Aorta (tissue), 5 donors: ENCODE results near the gene LIMCH1. TPM values are rescaled to one million over a fixed set of nuclear protein-coding genes. Genes with fewer than 3 reads are reported as not detected.
A peak's percentile ranks its signal among the peaks of the same experiment; 100 is the strongest.

ENCODE experiments used
- ATAC-seq: fragments of 200-7000 bp; cut with Tn5 transposase; one replicate; pipeline ENCODE4 v1.9.1; 2022; ENCODE audit warnings: moderate library complexity; ENCODE audit not compliant: low FRiP score
- DNase-seq, 2 donors: peaks; one replicate each; pipeline ENCODE4 v3.0.0-alpha.2; 2020
- H3K27ac ChIP-seq, 2 donors: one replicate each; pipeline ENCODE4 v1.5.1; 2013; ENCODE audit warnings: low read length in 2 of 2, mild to moderate bottlenecking in 2 of 2, moderate library complexity in 2 of 2, control low read depth in 1 of 2, inconsistent platforms in 1 of 2, low read depth in 1 of 2
- H3K27me3 ChIP-seq, 2 donors: one replicate each; pipeline ENCODE4 v1.6.1; 2013; ENCODE audit warnings: control low read depth in 1 of 2, low read length in 1 of 2, mild to moderate bottlenecking in 1 of 2, moderate library complexity in 1 of 2; ENCODE audit not compliant: insufficient read depth in 2 of 2, control insufficient read depth in 1 of 2
- H3K36me3 ChIP-seq, 2 donors: one replicate each; pipeline ENCODE4 v1.6.1; 2013; ENCODE audit warnings: control low read depth in 1 of 2, low read length in 1 of 2, mild to moderate bottlenecking in 1 of 2; ENCODE audit not compliant: insufficient read depth in 2 of 2, control insufficient read depth in 1 of 2
- H3K4me1 ChIP-seq, 2 donors: one replicate each; pipeline ENCODE4 v1.6.1; 2013; ENCODE audit warnings: low read length in 2 of 2, control low read depth in 1 of 2, mild to moderate bottlenecking in 1 of 2, moderate library complexity in 1 of 2; ENCODE audit not compliant: insufficient read depth in 2 of 2, control insufficient read depth in 1 of 2
- H3K4me3 ChIP-seq, 2 donors: one replicate each; pipeline ENCODE4 v1.5.1; 2013; ENCODE audit warnings: low read length in 2 of 2, control low read depth in 1 of 2, mild to moderate bottlenecking in 1 of 2
- H3K9me3 ChIP-seq: one replicate; pipeline ENCODE4 v1.6.1; 2013; ENCODE audit warnings: mild to moderate bottlenecking, low read length; ENCODE audit not compliant: control insufficient read depth
- whole genome bisulfite sequencing, 2 donors: extraction: QIAGEN DNeasy Blood & Tissue Kit; methylation state at CpG; one replicate each; pipeline ENCODE4 v1.1.7; 2013; 5-methylcytosine and 5-hydroxymethylcytosine counted together
- intact Hi-C, 2 donors: fragments of 100-400 bp; cut with DNase I; formaldehyde crosslinking; loops; one replicate each; pipeline versions ENCODE4 v1.14.2 to v1.15.0; 2022
- polyA plus RNA-seq, 2 donors: library from polyadenylated mRNA; stranded (reverse); fragments of 200-250 nt; gene quantifications; one replicate each; pipeline ENCODE4 v1.2.3, GENCODE V29; 2013
- total RNA-seq, 2 donors: library from RNA; stranded (reverse); fragmentation: NEBNext Ultra II Directional; extraction: Animal tissue kit (Norgen Biotek cat#: 25700); gene quantifications; one replicate each; pipeline ENCODE4 v1.2.1, GENCODE V29; 2021
- donor health status: healthy with polysubstance abuse.
- donor health status: Bipolar disorder and iron deficiency.
- donor health status: DM: no; HTN: no; CAD: no.
- donor health status: DM: no; HTN: no; CAD: no.
- donor health status: DM: yes; HTN: yes; CAD: no.

Gene LIMCH1
- total and polyA plus RNA-seq, 4 donors: 31.7 to 191 (median 109) TPM

DNA sequence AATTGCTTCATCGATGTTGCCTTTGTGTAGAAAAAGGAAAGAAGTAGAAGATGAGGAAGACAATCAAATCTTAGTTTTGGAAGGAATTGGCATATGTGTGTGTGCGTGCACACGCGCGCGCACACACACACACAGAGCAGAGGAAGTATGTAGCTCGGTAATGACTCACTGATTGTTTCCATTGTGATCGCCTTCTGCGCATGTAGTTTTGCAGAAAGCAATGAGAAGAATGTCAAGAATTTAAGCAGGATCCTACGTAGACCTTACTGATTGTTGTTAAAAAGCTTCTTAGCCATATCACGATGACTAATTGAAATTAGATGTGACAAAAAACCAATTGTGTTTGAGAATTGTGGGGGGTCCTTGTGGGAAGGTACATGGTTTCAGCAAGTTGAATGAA lies 12.8 kb upstream of the LIMCH1 start:
- Histone ChIP-seq H3K4me1 (no peaks in the 10 kb centered on the region), H3K27me3 (no peaks in the 10 kb centered on the region), H3K36me3 (peaks cover 0 to 3% of the 10 kb centered on the region in 2 donors), H3K4me3 (no peak overlapping the region), H3K9me3 (no peaks in the 10 kb centered on the region), H3K27ac (no peak overlapping the region)
- intact Hi-C loops: no loop called here
- no peak for DNase-seq
- WGBS, 2 donors: 68 to 76% methylated on average over 11 of the region's 11 CpGs
- ATAC-seq: no peak

DNA sequence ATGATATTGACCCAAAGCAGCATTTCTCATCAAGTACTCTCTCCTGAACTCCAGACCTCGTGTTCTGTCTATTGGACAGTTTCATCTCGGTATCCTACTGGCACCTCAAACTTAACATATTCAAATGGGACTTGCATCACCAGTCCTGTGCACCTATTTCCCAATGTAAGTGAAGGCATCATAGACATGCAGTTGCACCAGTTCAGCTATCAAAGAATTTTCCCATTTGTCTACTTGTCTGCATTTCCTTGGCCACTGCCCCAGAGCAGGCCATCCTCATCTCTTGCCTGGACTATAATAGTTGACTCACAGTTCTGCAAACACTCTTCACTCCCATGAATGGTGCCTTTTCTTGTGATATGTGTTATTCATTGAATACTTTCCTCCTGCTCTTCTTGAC lies 11.3 kb upstream of the LIMCH1 start:
- WGBS, 2 donors: 95% methylated on average over 2 of the region's 2 CpGs

DNA sequence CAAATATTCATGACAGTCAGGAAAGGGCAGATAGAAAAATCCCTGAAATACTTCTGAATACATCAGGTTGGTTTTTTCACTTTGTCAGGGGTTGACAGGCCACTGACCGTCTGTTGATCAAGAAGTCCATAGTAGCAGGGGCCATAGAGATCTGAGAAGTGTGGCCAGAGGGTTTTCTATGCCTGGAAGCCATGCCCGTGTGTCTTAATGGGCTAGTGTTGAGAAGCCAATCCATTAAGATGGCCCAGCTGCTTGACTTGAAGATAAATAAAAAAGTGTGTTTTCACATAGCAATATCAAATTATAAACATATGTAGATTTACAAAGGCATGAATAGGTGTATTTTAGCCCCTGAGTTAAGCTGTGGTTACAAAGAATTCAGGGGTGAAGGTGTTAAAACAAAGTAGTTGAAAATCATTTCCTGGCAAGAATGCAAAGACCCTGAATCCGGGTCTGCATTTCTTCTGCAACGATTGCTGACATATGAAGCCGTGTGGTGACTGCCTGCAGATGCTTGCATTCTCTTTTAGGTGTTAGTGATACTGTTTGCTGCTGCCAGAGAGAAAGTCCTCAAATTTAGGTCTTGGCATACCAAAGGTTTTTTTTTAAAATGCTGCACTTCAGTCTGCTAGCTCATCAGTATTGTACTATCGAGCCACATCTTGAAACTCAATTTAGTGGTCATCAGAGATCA lies 9.3 kb upstream of the LIMCH1 start:
- H3K4me1 ChIP-seq: no peaks in the 10 kb centered on the region
- H3K9me3 ChIP-seq: no peaks in the 10 kb centered on the region
- H3K36me3 ChIP-seq: peaks cover 0 to 3% of the 10 kb centered on the region in 2 donors
- intact Hi-C loops: no loop called here
- DNase-seq (no peak), ATAC-seq (no peak)
- 47 to 52% methylated on average over 6 of the region's 6 CpGs for WGBS, 2 donors
- no peak overlapping the region for H3K27ac ChIP-seq
- H3K4me3 ChIP-seq: no peak overlapping the region
- H3K27me3 ChIP-seq: no peaks in the 10 kb centered on the region

More for the DNA sequence above, 11.3 kb upstream of the LIMCH1 start:
- intact Hi-C loops: no loop called here
- no peak overlapping the region for H3K4me3 ChIP-seq
- no peaks in the 10 kb centered on the region for H3K27me3 ChIP-seq
- no peaks in the 10 kb centered on the region for H3K9me3 ChIP-seq
- no peak overlapping the region for H3K27ac ChIP-seq
- ATAC-seq (no peak), DNase-seq (no peak)
- no peaks in the 10 kb centered on the region for H3K4me1 ChIP-seq
- H3K36me3 ChIP-seq: peaks cover 0 to 3% of the 10 kb centered on the region in 2 donors

DNA sequence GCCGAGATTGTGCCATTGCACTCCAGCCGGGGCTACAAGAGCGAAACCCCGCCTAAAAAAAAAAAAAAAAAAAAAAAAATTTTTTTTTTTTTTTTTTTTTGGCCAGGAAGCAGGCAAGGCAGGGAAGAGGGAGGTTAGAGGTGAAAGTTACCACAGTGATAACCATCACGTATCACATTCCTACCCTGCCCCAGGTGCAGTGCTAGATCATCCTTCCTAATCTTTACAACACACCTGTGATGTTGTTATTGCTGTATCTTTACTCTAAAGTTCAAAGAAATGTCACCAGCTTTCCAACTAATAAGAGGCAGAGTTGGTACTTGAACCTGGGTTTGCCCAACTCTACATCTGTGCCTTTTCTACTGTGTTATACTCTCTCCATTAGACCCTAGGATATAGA lies 7.2 kb upstream of the LIMCH1 start:
- no peak for DNase-seq
- 92 to 95% methylated on average over 4 to 5 of the region's 5 CpGs for WGBS, 2 donors
- Histone ChIP-seq H3K27me3 (no peaks in the 10 kb centered on the region), H3K4me1 (peaks cover 2% of the 10 kb centered on the region in 2 donors), H3K9me3 (no peaks in the 10 kb centered on the region), H3K36me3 (peaks cover 0 to 2% of the 10 kb centered on the region in 2 donors), H3K27ac (no peak overlapping the region), H3K4me3 (no peak overlapping the region)
- intact Hi-C loops: no loop called here
- no peak for ATAC-seq

DNA sequence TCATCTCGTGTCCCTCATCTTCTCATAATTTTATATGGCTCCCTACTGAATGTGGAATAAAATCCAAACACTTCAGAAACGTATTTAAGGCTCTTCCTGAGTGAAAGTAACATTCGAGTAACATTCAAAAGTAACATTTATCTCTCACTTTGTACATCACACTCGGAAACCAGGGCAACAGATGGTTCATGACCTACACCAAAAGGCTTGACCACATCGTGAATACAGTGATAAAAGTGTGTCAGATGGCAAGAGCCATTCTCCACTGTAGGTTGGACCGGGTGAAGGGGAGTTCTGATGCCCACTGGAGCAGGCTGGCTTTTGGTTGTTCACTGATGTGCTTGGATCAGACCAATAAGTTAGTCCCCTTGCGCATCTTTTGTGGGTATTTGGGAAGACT lies 5.6 kb upstream of the LIMCH1 start:
- WGBS, 2 donors: 89 to 92% methylated on average over 7 of the region's 7 CpGs
- H3K4me3 ChIP-seq: no peak overlapping the region
- intact Hi-C loops: no loop called here
- no peaks in the 10 kb centered on the region for H3K36me3 ChIP-seq
- peaks cover 2 to 3% of the 10 kb centered on the region in 2 donors for H3K4me1 ChIP-seq
- DNase-seq (no peak), ATAC-seq (no peak)
- no peaks in the 10 kb centered on the region for H3K27me3 ChIP-seq
- H3K9me3 ChIP-seq: no peaks in the 10 kb centered on the region
- H3K27ac ChIP-seq: no peak overlapping the region

DNA sequence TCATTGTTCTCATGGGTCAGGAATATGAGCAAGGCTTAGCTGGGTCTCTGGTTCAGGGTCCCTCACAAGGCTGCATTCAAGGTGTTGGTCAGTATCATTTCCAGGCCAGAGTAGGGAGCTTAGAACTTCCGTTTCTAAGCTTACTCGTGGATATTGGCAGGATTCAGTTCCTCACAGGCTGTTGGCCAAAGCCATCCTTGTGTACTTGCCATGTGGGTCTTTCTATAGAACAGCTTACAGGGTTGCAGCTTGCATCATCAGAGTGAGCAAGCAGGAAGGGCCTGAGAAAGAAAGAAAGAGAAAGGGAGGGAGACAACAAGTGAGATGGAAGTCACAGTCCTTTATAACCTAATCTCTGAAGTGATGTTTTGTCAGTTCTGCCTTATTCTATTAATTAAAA lies 5.1 kb upstream of the LIMCH1 start:
- H3K4me3 ChIP-seq: no peak overlapping the region
- no peaks in the 10 kb centered on the region for H3K9me3 ChIP-seq
- ATAC-seq (no peak), DNase-seq (no peak)
- H3K27ac ChIP-seq: no peak overlapping the region
- H3K27me3 ChIP-seq: no peaks in the 10 kb centered on the region
- peaks cover 2 to 5% of the 10 kb centered on the region in 2 donors for H3K4me1 ChIP-seq
- 3 to 5% methylated on average over 2 of the region's 2 CpGs for WGBS, 2 donors
- no peaks in the 10 kb centered on the region for H3K36me3 ChIP-seq
- intact Hi-C loops: no loop called here

DNA sequence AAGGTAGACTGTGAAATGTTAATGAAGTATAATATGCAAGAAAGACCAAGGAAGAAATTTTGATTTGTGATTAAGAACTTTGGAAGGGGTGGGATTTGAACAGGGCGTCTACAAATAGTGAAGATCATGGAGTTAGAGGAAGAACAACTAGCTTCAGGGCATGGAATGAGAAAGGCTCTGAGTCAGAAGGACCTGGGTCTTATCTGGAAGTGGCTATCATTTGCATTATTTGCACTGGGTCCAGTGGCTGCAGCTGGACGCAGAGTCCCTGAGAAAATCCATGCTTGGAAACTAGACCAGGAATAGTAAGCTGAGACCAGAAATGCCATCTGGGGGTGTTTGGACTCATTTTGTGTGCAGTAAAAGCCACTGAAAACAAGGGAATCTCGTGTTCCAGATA lies 4.3 kb upstream of the LIMCH1 start:
- intact Hi-C loops: no loop called here
- ATAC-seq (no peak), DNase-seq (no peak)
- no peak overlapping the region for H3K27ac ChIP-seq
- H3K9me3 ChIP-seq: no peaks in the 10 kb centered on the region
- WGBS, 2 donors: 38 to 43% methylated on average over 3 of the region's 3 CpGs
- peaks cover 2 to 5% of the 10 kb centered on the region in 2 donors for H3K4me1 ChIP-seq
- H3K4me3 ChIP-seq: no peak overlapping the region
- H3K36me3 ChIP-seq: no peaks in the 10 kb centered on the region
- no peaks in the 10 kb centered on the region for H3K27me3 ChIP-seq

DNA sequence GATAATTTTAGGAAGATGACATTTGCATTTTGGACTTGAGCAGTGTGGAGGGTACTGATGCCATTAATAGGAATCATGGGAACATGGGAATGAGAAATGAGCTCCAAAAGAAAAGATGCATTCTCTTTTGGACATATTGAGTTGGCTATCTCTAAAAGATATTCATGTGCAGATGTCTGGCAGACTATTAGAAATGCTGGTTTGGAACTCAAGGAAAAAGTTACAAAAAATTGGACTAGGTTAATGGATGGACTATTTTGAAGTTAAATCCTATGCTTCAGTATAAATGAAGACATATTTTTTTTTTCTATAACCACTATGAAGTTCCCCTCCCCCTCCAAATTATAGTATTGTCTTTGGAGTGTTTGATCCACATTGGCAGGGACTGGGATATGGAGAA lies 3.6 kb upstream of the LIMCH1 start:
- Histone ChIP-seq H3K36me3 (no peaks in the 10 kb centered on the region), H3K4me3 (no peak overlapping the region), H3K27ac (no peak overlapping the region), H3K27me3 (no peaks in the 10 kb centered on the region), H3K4me1 (peaks cover 2 to 5% of the 10 kb centered on the region in 2 donors), H3K9me3 (no peaks in the 10 kb centered on the region)
- ATAC-seq (no peak), DNase-seq (no peak)
- intact Hi-C loops: no loop called here

DNA sequence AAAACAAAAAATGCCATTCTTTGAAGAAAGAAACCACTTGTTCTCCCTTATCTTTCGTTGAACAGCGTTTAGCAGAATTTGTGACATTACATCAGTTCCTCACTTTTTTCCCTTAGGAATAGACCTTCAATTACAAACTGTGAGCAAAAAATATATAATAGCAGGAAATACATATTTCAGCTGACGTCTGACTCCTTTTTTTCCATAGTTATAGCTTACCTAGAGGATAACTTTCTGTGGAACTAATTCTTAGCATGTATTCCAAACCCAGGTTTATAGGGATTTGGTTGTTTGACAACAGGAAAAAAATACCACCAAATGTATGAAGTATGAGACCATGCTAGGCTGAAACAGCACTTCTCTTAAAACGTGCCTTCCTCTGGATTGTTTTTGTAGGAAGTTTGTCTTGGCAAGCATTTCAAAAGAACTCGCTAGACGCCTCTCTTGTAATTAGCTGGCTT lies 2.0 kb upstream of the LIMCH1 start:
- Histone ChIP-seq H3K4me1 (peaks cover 9 to 11% of the 10 kb centered on the region in 2 donors), H3K27ac (peak overlapping the region in 1 of 2 donors; percentile 11), H3K4me3 (no peak overlapping the region), H3K36me3 (no peaks in the 10 kb centered on the region), H3K9me3 (no peaks in the 10 kb centered on the region), H3K27me3 (no peaks in the 10 kb centered on the region)
- ATAC-seq (no peak), DNase-seq (no peak)
- WGBS, 2 donors: 2 to 3% methylated on average over 6 of the region's 6 CpGs
- intact Hi-C loops: loop anchor here in 1 of 2 donors (5.0 kb wide), 2 partner anchors 91 to 174 kb away; no protein-coding TSS in a partner anchor
